Measurements from ENCODE around the gene ZNF516.

ZNF516 gene

GRCh38 chr18:76414936-76415621 is 80.0 kb downstream of the ZNF516 start:
- no peaks in the 10 kb centered on the region for H3K9me3 ChIP-seq (ENCODE audit: insufficient read depth, low read depth, low read length)
- H3K36me3 ChIP-seq (ENCODE audit: insufficient read depth, low read depth, low read length): no peaks in the 10 kb centered on the region
- H3K27ac ChIP-seq (ENCODE audit: low read length): no peak overlapping the region
- H3K4me1 ChIP-seq (ENCODE audit: insufficient read depth, low read length): no peaks in the 10 kb centered on the region; the same call in 1 of the 2 replicates
- no peaks in the 10 kb centered on the region for H3K27me3 ChIP-seq (ENCODE audit: insufficient read depth, low read length)
- no peak overlapping the region for H3K9ac ChIP-seq (ENCODE audit: low read depth, low read length)
- no peak overlapping the region for H3K4me3 ChIP-seq (ENCODE audit: low read length)

GRCh38 chr18:76412818-76413565 is 82.0 kb downstream of the ZNF516 start:
- H3K4me3 ChIP-seq (ENCODE audit: low read length): no peak overlapping the region
- no peak overlapping the region for H3K27ac ChIP-seq (ENCODE audit: low read length)
- no peaks in the 10 kb centered on the region for H3K4me1 ChIP-seq (ENCODE audit: insufficient read depth, low read length)
- no peaks in the 10 kb centered on the region for H3K9me3 ChIP-seq (ENCODE audit: insufficient read depth, low read depth, low read length)
- H3K36me3 ChIP-seq (ENCODE audit: insufficient read depth, low read depth, low read length): no peaks in the 10 kb centered on the region
- no peaks in the 10 kb centered on the region for H3K27me3 ChIP-seq (ENCODE audit: insufficient read depth, low read length)
- no peak overlapping the region for H3K9ac ChIP-seq (ENCODE audit: low read depth, low read length)

- Histone ChIP-seq H3K9me3 (ENCODE audit: insufficient read depth, low read depth, low read length) (no peaks in the 10 kb centered on the region), H3K9ac (ENCODE audit: low read depth, low read length) (no peak overlapping the region), H3K27ac (ENCODE audit: low read length) (no peak overlapping the region), H3K4me3 (ENCODE audit: low read length) (no peak overlapping the region), H3K4me1 (ENCODE audit: insufficient read depth, low read length) (no peaks in the 10 kb centered on the region), H3K27me3 (ENCODE audit: insufficient read depth, low read length) (no peaks in the 10 kb centered on the region), H3K36me3 (ENCODE audit: insufficient read depth, low read depth, low read length) (no peaks in the 10 kb centered on the region)
Observed at GRCh38 chr18:76412010-76412817, 82.8 kb downstream of the ZNF516 start.

GRCh38 chr18:76410660-76411417 is 84.2 kb downstream of the ZNF516 start:
- no peak overlapping the region for H3K27ac ChIP-seq (ENCODE audit: low read length)
- no peak overlapping the region for H3K4me3 ChIP-seq (ENCODE audit: low read length)
- H3K4me1 ChIP-seq (ENCODE audit: insufficient read depth, low read length): no peaks in the 10 kb centered on the region
- H3K27me3 ChIP-seq (ENCODE audit: insufficient read depth, low read length): no peaks in the 10 kb centered on the region
- no peaks in the 10 kb centered on the region for H3K9me3 ChIP-seq (ENCODE audit: insufficient read depth, low read depth, low read length)
- H3K36me3 ChIP-seq (ENCODE audit: insufficient read depth, low read depth, low read length): no peaks in the 10 kb centered on the region
- H3K9ac ChIP-seq (ENCODE audit: low read depth, low read length): no peak overlapping the region

- no peak overlapping the region for H3K4me3 ChIP-seq (ENCODE audit: low read length)
- H3K36me3 ChIP-seq (ENCODE audit: insufficient read depth, low read depth, low read length): no peaks in the 10 kb centered on the region
- no peak overlapping the region for H3K27ac ChIP-seq (ENCODE audit: low read length)
- no peaks in the 10 kb centered on the region for H3K27me3 ChIP-seq (ENCODE audit: insufficient read depth, low read length)
- H3K9ac ChIP-seq (ENCODE audit: low read depth, low read length): no peak overlapping the region
- H3K4me1 ChIP-seq (ENCODE audit: insufficient read depth, low read length): no peaks in the 10 kb centered on the region
- H3K9me3 ChIP-seq (ENCODE audit: insufficient read depth, low read depth, low read length): no peaks in the 10 kb centered on the region
Observed at GRCh38 chr18:76410033-76410432, 85.0 kb downstream of the ZNF516 start.

GRCh38 chr18:76408480-76409067 is 86.5 kb downstream of the ZNF516 start:
- Histone ChIP-seq H3K9ac (ENCODE audit: low read depth, low read length) (no peak overlapping the region), H3K4me3 (ENCODE audit: low read length) (no peak overlapping the region), H3K36me3 (ENCODE audit: insufficient read depth, low read depth, low read length) (no peaks in the 10 kb centered on the region), H3K9me3 (ENCODE audit: insufficient read depth, low read depth, low read length) (no peaks in the 10 kb centered on the region), H3K27me3 (ENCODE audit: insufficient read depth, low read length) (no peaks in the 10 kb centered on the region), H3K4me1 (ENCODE audit: insufficient read depth, low read length) (no peaks in the 10 kb centered on the region), H3K27ac (ENCODE audit: low read length) (no peak overlapping the region)

- H3K36me3 ChIP-seq (ENCODE audit: insufficient read depth, low read depth, low read length): no peaks in the 10 kb centered on the region
- no peaks in the 10 kb centered on the region for H3K27me3 ChIP-seq (ENCODE audit: insufficient read depth, low read length)
- H3K9ac ChIP-seq (ENCODE audit: low read depth, low read length): no peak overlapping the region
- no peaks in the 10 kb centered on the region for H3K4me1 ChIP-seq (ENCODE audit: insufficient read depth, low read length)
- H3K4me3 ChIP-seq (ENCODE audit: low read length): no peak overlapping the region
- no peak overlapping the region for H3K27ac ChIP-seq (ENCODE audit: low read length)
- no peaks in the 10 kb centered on the region for H3K9me3 ChIP-seq (ENCODE audit: insufficient read depth, low read depth, low read length)
Observed at GRCh38 chr18:76407681-76408080, 87.4 kb downstream of the ZNF516 start.

GRCh38 chr18:76406791-76407190 is 88.3 kb downstream of the ZNF516 start:
- Histone ChIP-seq H3K27me3 (ENCODE audit: insufficient read depth, low read length) (no peaks in the 10 kb centered on the region), H3K4me1 (ENCODE audit: insufficient read depth, low read length) (no peaks in the 10 kb centered on the region), H3K27ac (ENCODE audit: low read length) (no peak overlapping the region), H3K4me3 (ENCODE audit: low read length) (no peak overlapping the region), H3K9me3 (ENCODE audit: insufficient read depth, low read depth, low read length) (no peaks in the 10 kb centered on the region), H3K9ac (ENCODE audit: low read depth, low read length) (no peak overlapping the region), H3K36me3 (ENCODE audit: insufficient read depth, low read depth, low read length) (no peaks in the 10 kb centered on the region)

- Histone ChIP-seq H3K4me3 (ENCODE audit: low read length) (no peak overlapping the region), H3K27me3 (ENCODE audit: insufficient read depth, low read length) (no peaks in the 10 kb centered on the region), H3K9ac (ENCODE audit: low read depth, low read length) (no peak overlapping the region), H3K9me3 (ENCODE audit: insufficient read depth, low read depth, low read length) (no peaks in the 10 kb centered on the region), H3K27ac (ENCODE audit: low read length) (no peak overlapping the region), H3K4me1 (ENCODE audit: insufficient read depth, low read length) (no peaks in the 10 kb centered on the region), H3K36me3 (ENCODE audit: insufficient read depth, low read depth, low read length) (no peaks in the 10 kb centered on the region)
Observed at GRCh38 chr18:76405681-76406356, 89.2 kb downstream of the ZNF516 start.

GRCh38 chr18:76405280-76405679 is 89.8 kb downstream of the ZNF516 start:
- Histone ChIP-seq H3K4me3 (ENCODE audit: low read length) (no peak overlapping the region), H3K36me3 (ENCODE audit: insufficient read depth, low read depth, low read length) (no peaks in the 10 kb centered on the region), H3K4me1 (ENCODE audit: insufficient read depth, low read length) (no peaks in the 10 kb centered on the region), H3K9ac (ENCODE audit: low read depth, low read length) (no peak overlapping the region), H3K9me3 (ENCODE audit: insufficient read depth, low read depth, low read length) (no peaks in the 10 kb centered on the region), H3K27me3 (ENCODE audit: insufficient read depth, low read length) (no peaks in the 10 kb centered on the region), H3K27ac (ENCODE audit: low read length) (no peak overlapping the region)
